Esophagus squamous epithelium (tissue), 4 donors: Measurements from ENCODE around the gene NEMF. TPM values are rescaled to one million over a fixed set of nuclear protein-coding genes. Genes with fewer than 3 reads are reported as not detected.

Source experiments
- small RNA-seq, 4 donors: library from RNA; depleted of rRNA; stranded (forward); fragments of <200 nt; gene quantifications; one replicate each; pipeline ENCODE3, GENCODE V24; 2016
- total RNA-seq, 4 donors: library from RNA; depleted of rRNA; stranded (reverse); fragments of >200 nt; gene quantifications; one replicate each; pipeline ENCODE4 v1.1.0, GENCODE V29; 2016

The NEMF gene
- total RNA-seq, 4 donors from 2014 or later, result 36.4 to 89.8 (median 59.9) TPM

Small RNA genes lying within 50 kb of the gene (small RNA-seq; reads per million reads assigned to genes)
- gene RF00019, result 0 reads per million in 4 donors
- gene RN7SL2, result 4.4 to 75.6 (median 19.1) reads per million in 4 donors
- 0.57 to 2.5 (median 1.1) reads per million in 4 donors for gene RN7SL3
- gene RNU6-189P, result 0 reads per million in 4 donors
- 0 reads per million in 4 donors for gene RNU6-539P

Other genes starting within 250 kb of the NEMF start
- 100 to 1,000 TPM; 188 to 260 (median 211) TPM for gene RPL36AL, start 232.2 kb downstream of the NEMF start, total RNA-seq
- 10 to 100 TPM; 13.9 to 28.0 (median 19.7) TPM for gene MGAT2, start 232.0 kb downstream of the NEMF start, total RNA-seq
- gene DNAAF2, start 217.5 kb downstream of the NEMF start, total RNA-seq, result 10 to 100 TPM in 2 of 4 donors, 1 to 10 TPM in 2; 5.0 to 11.6 (median 9.6) TPM
- 10 to 100 TPM in 2 of 4 donors, 1 to 10 TPM in 2; 7.9 to 23.5 (median 13.2) TPM for gene POLE2, start 164.6 kb downstream of the NEMF start, total RNA-seq
- 1 to 10 TPM in 3 of 4 donors, under 1 TPM in 1; 0.97 to 6.5 (median 3.2) TPM for gene KLHDC1, start 159.7 kb downstream of the NEMF start, total RNA-seq
- gene KLHDC2, start 84.6 kb downstream of the NEMF start, total RNA-seq, result 10 to 100 TPM; 21.1 to 56.1 (median 41.5) TPM
- gene ARF6, start 40.3 kb upstream of the NEMF start, total RNA-seq, result 100 to 1,000 TPM; 109 to 156 (median 133) TPM